OCI-LY7 (cell line): Measurements from ENCODE around the gene GJD2. TPM values are rescaled to one million over a fixed set of nuclear protein-coding genes. Genes with fewer than 3 reads are reported as not detected.

Experiments
- BruUV-seq: library from RNA; stranded (reverse); fragments of 400-500 nt; replicated peaks from 2 replicates; lab custom pipeline; 2021; lab: Mats Ljungman, UMichigan
- CTCF ChIA-PET: fragments of 300-600 bp; sonication (Branson Sonifier 250); formaldehyde crosslinking; loops from one replicate; lab custom pipeline; 2022; ENCODE audit warnings: antibody characterized with exemption; ENCODE audit not compliant: unreplicated experiment; lab: Charles Lee
- POLR2A ChIA-PET: fragments of 300-600 bp; sonication (Branson Sonifier 250); formaldehyde crosslinking; loops from one replicate; lab custom pipeline; 2022; ENCODE audit warnings: antibody characterized with exemption; lab: Charles Lee
- DNase-seq: peaks from one replicate; pipeline ENCODE4 v3.0.0-alpha.2; 2015; ENCODE audit warnings: low spot score
- H2AFZ ChIP-seq: fragments of 200-600 bp; sonication (generic), shearing (Covaris generic); 2 replicates; pipeline ENCODE4 v1.6.1; 2014; ENCODE audit warnings: mild to moderate bottlenecking, antibody characterized with exemption, low read length, moderate library complexity
- H3K27ac ChIP-seq: fragments of 200-600 bp; sonication (generic); 2 replicates; pipeline ENCODE4 v1.5.1; 2014; ENCODE audit warnings: mixed run types, low read depth, mild to moderate bottlenecking, moderate library complexity, low read length, inconsistent platforms; ENCODE audit not compliant: poor library complexity, severe bottlenecking
- H3K36me3 ChIP-seq: fragments of 200-600 bp; sonication (generic); 2 replicates; pipeline ENCODE4 v1.6.1; 2014; ENCODE audit warnings: mild to moderate bottlenecking, antibody characterized with exemption, low read length, moderate library complexity, mixed read lengths; ENCODE audit not compliant: insufficient read depth
- H3K4me1 ChIP-seq: fragments of 200-600 bp; sonication (generic); 2 replicates; pipeline ENCODE4 v1.5.1; 2014; ENCODE audit warnings: mild to moderate bottlenecking, low read length; ENCODE audit not compliant: insufficient read depth, poor library complexity, severe bottlenecking
- H3K4me2 ChIP-seq: fragments of 200-600 bp; sonication (generic); 2 replicates; pipeline ENCODE4 v1.6.1; 2014; ENCODE audit warnings: mild to moderate bottlenecking, low read length
- H3K4me3 ChIP-seq: fragments of 200-600 bp; sonication (generic); 2 replicates; pipeline ENCODE4 v1.5.1; 2014; ENCODE audit warnings: mild to moderate bottlenecking, low read depth, low read length; ENCODE audit not compliant: poor library complexity, severe bottlenecking
- H3K79me2 ChIP-seq: fragments of 200-600 bp; sonication (generic); 2 replicates; pipeline ENCODE4 v1.6.1; 2016; ENCODE audit warnings: low read depth, mild to moderate bottlenecking, low read length, moderate library complexity, mixed read lengths; ENCODE audit not compliant: insufficient read depth
- H3K9me2 ChIP-seq: fragments of 200-600 bp; sonication (generic); 2 replicates; pipeline ENCODE4 v1.6.1; 2016; ENCODE audit warnings: mild to moderate bottlenecking, low read length, mixed read lengths; ENCODE audit not compliant: insufficient read depth
- H3K9me3 ChIP-seq: fragments of 200-600 bp; sonication (generic); 2 replicates; pipeline ENCODE4 v1.6.1; 2014; ENCODE audit warnings: mild to moderate bottlenecking, mixed run types, low read length, mixed read lengths
- H4K20me1 ChIP-seq: fragments of 200-600 bp; sonication (generic); 2 replicates; pipeline ENCODE4 v1.6.1; 2014; ENCODE audit warnings: mild to moderate bottlenecking, antibody characterized with exemption, low read length, moderate library complexity, mixed read lengths; ENCODE audit not compliant: insufficient read depth
- EZH2phosphoT487 ChIP-seq: fragments of 200-600 bp; sonication (generic); IDR thresholded peaks from 2 replicates; pipeline ENCODE4 v1.6.1; 2018; ENCODE audit warnings: low read depth, borderline replicate concordance, mild to moderate bottlenecking, mixed run types, antibody characterized with exemption, low read length, moderate library complexity, mixed read lengths
- intact Hi-C: fragments of 100-400 bp; cut with micrococcal nuclease; formaldehyde crosslinking; loops from one replicate; pipeline ENCODE4 v1.10.0; 2022; ENCODE audit not compliant: unreplicated experiment
- total RNA-seq, 2 experiments: library from RNA; depleted of rRNA in 1 of 2; stranded (reverse); fragments of >200 nt in 1 of 2; shearing (Covaris generic) in 1 of 2; gene quantifications; 2 replicates each; pipeline ENCODE4 v1.2.3, GENCODE V29; 2014 to 2022
- TF ChIP-seq, protein P1 (sequence below): fragments of 200-600 bp; sonication (generic); conservative IDR thresholded peaks from 2 replicates; pipeline ENCODE4 v1.5.1; 2014; ENCODE audit warnings: mild to moderate bottlenecking, antibody characterized with exemption, low read length, moderate library complexity, mixed read lengths

GJD2 gene
- total RNA-seq, 2 experiments from 2014 or later, result not detected

DNA sequence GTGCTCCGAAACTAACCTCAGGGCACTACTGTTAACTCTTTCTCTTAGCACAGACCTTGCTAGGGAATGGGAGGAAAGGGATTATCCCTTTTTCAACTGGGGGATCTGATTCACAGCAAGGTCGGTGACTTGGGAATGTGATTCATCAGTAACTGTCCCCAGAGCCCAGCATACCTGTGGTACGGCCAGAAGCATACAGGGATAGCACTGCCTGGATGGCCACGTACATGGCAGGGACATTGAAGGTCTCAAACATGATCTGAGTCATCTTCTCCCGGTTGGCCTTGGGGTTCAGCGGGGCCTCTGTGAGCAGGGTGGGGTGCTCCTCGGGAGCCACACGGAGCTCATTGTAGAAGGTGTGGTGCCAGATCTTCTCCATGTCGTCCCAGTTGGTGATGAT, 38.3 kb upstream of the GJD2 start:
- intact Hi-C loops, result no loop called here
- H3K27ac ChIP-seq, result no peak overlapping the region
- H3K9me2 ChIP-seq, result no peaks in the 10 kb centered on the region
- no peak for DNase-seq
- no peak overlapping the region for H2AFZ ChIP-seq
- ChIA-PET CTCF (no interaction called here), POLR2A (interaction anchor here (0.6 kb wide), 1 partner anchor 495 kb away, joined by 3 read pairs; no protein-coding TSS in a partner anchor)
- no TSS peak for BruUV-seq
- H3K9me3 ChIP-seq, result no peaks in the 10 kb centered on the region
- no peak for TF ChIP-seq EZH2phosphoT487
- TF ChIP-seq, protein P1, sequence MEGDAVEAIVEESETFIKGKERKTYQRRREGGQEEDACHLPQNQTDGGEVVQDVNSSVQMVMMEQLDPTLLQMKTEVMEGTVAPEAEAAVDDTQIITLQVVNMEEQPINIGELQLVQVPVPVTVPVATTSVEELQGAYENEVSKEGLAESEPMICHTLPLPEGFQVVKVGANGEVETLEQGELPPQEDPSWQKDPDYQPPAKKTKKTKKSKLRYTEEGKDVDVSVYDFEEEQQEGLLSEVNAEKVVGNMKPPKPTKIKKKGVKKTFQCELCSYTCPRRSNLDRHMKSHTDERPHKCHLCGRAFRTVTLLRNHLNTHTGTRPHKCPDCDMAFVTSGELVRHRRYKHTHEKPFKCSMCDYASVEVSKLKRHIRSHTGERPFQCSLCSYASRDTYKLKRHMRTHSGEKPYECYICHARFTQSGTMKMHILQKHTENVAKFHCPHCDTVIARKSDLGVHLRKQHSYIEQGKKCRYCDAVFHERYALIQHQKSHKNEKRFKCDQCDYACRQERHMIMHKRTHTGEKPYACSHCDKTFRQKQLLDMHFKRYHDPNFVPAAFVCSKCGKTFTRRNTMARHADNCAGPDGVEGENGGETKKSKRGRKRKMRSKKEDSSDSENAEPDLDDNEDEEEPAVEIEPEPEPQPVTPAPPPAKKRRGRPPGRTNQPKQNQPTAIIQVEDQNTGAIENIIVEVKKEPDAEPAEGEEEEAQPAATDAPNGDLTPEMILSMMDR, result no peak
- no peaks in the 10 kb centered on the region for H4K20me1 ChIP-seq
- H3K79me2 ChIP-seq, result no peaks in the 10 kb centered on the region
- H3K4me2 ChIP-seq, result no peak overlapping the region
- H3K4me3 ChIP-seq, result no peak overlapping the region
- no peaks in the 10 kb centered on the region for H3K4me1 ChIP-seq
- H3K36me3 ChIP-seq, result no peaks in the 10 kb centered on the region

DNA sequence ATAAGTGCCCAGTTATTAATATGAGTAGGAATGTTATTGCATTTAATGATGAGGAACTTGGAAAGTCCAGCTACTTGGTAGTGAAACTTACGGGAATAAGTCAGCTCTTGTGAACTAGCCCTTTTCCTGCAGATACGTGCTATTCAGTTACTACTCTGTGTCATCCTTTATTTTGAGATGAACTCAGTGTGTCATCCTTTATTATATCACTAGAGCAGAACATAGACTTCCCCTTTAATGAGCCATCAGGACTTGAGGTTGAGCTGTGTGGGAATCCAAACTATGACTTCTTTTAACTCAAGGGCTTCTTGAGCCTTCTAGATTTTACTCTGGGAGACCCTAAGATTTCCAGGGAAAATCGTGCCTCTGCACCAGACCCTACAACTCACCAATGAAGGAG, 36.9 kb upstream of the GJD2 start:
- CTCF ChIA-PET, result no interaction called here

DNA sequence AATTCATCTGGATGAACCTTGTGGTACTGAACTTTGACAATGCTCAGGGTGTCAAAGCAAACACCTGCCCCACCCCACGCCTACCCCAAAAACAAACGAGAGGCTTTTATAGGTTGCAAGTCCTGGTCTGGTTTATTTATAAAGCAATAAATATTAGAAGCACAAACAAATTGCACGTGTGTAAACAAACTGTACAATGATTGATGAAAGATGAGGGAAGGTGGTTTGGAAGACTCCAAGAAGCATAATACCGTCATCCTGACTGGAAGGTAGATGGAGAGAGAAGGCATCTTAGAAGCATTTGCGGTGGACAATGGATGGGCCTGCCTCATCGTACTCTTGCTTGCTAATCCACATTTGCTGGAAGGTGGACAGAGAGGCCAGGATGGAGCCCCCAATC, 35.3 kb upstream of the GJD2 start:
- Histone ChIP-seq H3K9me2 (no peaks in the 10 kb centered on the region), H3K4me1 (no peaks in the 10 kb centered on the region), H3K36me3 (no peaks in the 10 kb centered on the region), H3K4me3 (no peak overlapping the region), H3K27ac (no peak overlapping the region), H4K20me1 (no peaks in the 10 kb centered on the region), H3K4me2 (no peak overlapping the region), H3K79me2 (no peaks in the 10 kb centered on the region), H3K9me3 (no peaks in the 10 kb centered on the region), H2AFZ (no peak overlapping the region)
- intact Hi-C loops, result no loop called here
- ChIA-PET POLR2A (no interaction called here), CTCF (no interaction called here)
- DNase-seq, result no peak
- no TSS peak for BruUV-seq
- TF ChIP-seq, protein P1, result no peak
- no peak for TF ChIP-seq EZH2phosphoT487

More for the DNA sequence above, 36.9 kb upstream of the GJD2 start:
- no peaks in the 10 kb centered on the region for H3K79me2 ChIP-seq
- POLR2A ChIA-PET, result interaction anchor here (0.7 kb wide), 1 partner anchor 30 kb away, joined by 3 read pairs; no protein-coding TSS in a partner anchor
- intact Hi-C loops, result no loop called here
- no peaks in the 10 kb centered on the region for H3K4me1 ChIP-seq
- H3K4me3 ChIP-seq, result no peak overlapping the region
- H3K9me2 ChIP-seq, result no peaks in the 10 kb centered on the region
- H3K4me2 ChIP-seq, result no peak overlapping the region
- H2AFZ ChIP-seq, result no peak overlapping the region
- no peaks in the 10 kb centered on the region for H4K20me1 ChIP-seq
- TF ChIP-seq, protein P1, result no peak
- no peak for TF ChIP-seq EZH2phosphoT487
- no TSS peak for BruUV-seq
- H3K27ac ChIP-seq, result no peak overlapping the region
- no peaks in the 10 kb centered on the region for H3K9me3 ChIP-seq
- no peak for DNase-seq
- no peaks in the 10 kb centered on the region for H3K36me3 ChIP-seq
